Activated T-cell treated with anti-CD3 and anti-CD28 coated beads, Interleukin-2, amount 50 U/mL, for 72 hours (primary cell): ENCODE measurements around the gene KIAA0513. TPM values are rescaled to one million over a fixed set of nuclear protein-coding genes. Genes with fewer than 3 reads are reported as not detected.

Experiments
- ATAC-seq, 2 donors: fragments of 150-1000 bp; cut with Tn5 transposase; replicated peaks in 1 of 2; 2 replicates each; pipeline ENCODE4 v1.10.0; 2021; ENCODE audit warnings: moderate library complexity in 2 of 2, mild to moderate bottlenecking in 1 of 2
- DNase-seq, 2 donors: peaks; one replicate each; pipeline ENCODE4 v3.0.0; 2021 to 2022; ENCODE audit warnings: mixed read lengths in 1 of 2
- H3K27ac Mint-ChIP-seq: one replicate; pipeline ENCODE4 v1.8.0; 2022; ENCODE audit warnings: mild to moderate bottlenecking, moderate library complexity, mixed read lengths
- H3K27me3 Mint-ChIP-seq: one replicate; pipeline ENCODE4 v1.8.0; 2022; ENCODE audit warnings: low read depth, mixed read lengths
- H3K36me3 Mint-ChIP-seq, 2 donors: one replicate each; pipeline ENCODE4 v1.8.0; 2022; ENCODE audit warnings: mixed read lengths in 2 of 2, mild to moderate bottlenecking in 1 of 2; ENCODE audit not compliant: insufficient read depth in 2 of 2
- H3K4me1 Mint-ChIP-seq: one replicate; pipeline ENCODE4 v1.8.0; 2022; ENCODE audit warnings: low read depth, mixed read lengths
- H3K4me3 Mint-ChIP-seq, 2 donors: one replicate each; pipeline ENCODE4 v1.8.0; 2022; ENCODE audit warnings: mild to moderate bottlenecking in 2 of 2, mixed read lengths in 2 of 2, moderate library complexity in 2 of 2
- H3K9me3 Mint-ChIP-seq, 2 donors: one replicate each; pipeline ENCODE4 v1.8.0; 2022; ENCODE audit warnings: mixed read lengths in 2 of 2
- total RNA-seq, 2 donors: library from RNA; stranded (reverse); gene quantifications; one replicate each; pipeline ENCODE4 v1.2.3, GENCODE V29; 2022

The KIAA0513 gene
- total RNA-seq, 2 donors from 2014 or later: 10.6 to 14.5 TPM

GRCh38 chr16:85103114-85104079 lies 75.8 kb downstream of the KIAA0513 start:
- Mint-ChIP-seq H3K9me3 (no peaks in the 10 kb centered on the region), H3K27ac (no peak overlapping the region), H3K4me3 (no peak overlapping the region), H3K4me1 (peaks cover 43% of the 10 kb centered on the region), H3K36me3 (no peaks in the 10 kb centered on the region), H3K27me3 (no peaks in the 10 kb centered on the region)
- ATAC-seq (no peak), DNase-seq (no peak)

GRCh38 chr16:85104147-85104546 lies 76.6 kb downstream of the KIAA0513 start:
- no peak overlapping the region for H3K27ac Mint-ChIP-seq
- H3K36me3 Mint-ChIP-seq: no peaks in the 10 kb centered on the region
- H3K4me1 Mint-ChIP-seq: peaks cover 43% of the 10 kb centered on the region
- H3K4me3 Mint-ChIP-seq: no peak overlapping the region
- DNase-seq (no peak), ATAC-seq (no peak)
- H3K27me3 Mint-ChIP-seq: no peaks in the 10 kb centered on the region
- H3K9me3 Mint-ChIP-seq: no peaks in the 10 kb centered on the region

- peak overlapping the region in 1 of 2 donors; percentile 8 for H3K4me3 Mint-ChIP-seq
- peaks cover 43% of the 10 kb centered on the region for H3K4me1 Mint-ChIP-seq
- DNase-seq (peak in 1 of 2 donors; percentile 5), ATAC-seq (peak; percentile 50 to 67)
- no peaks in the 10 kb centered on the region for H3K9me3 Mint-ChIP-seq
- no peaks in the 10 kb centered on the region for H3K36me3 Mint-ChIP-seq
- no peak overlapping the region for H3K27ac Mint-ChIP-seq
- H3K27me3 Mint-ChIP-seq: no peaks in the 10 kb centered on the region
Measured at GRCh38 chr16:85104821-85105391, 77.3 kb downstream of the KIAA0513 start.

- H3K4me3 Mint-ChIP-seq: no peak overlapping the region
- DNase-seq: no peak
- no peaks in the 10 kb centered on the region for H3K9me3 Mint-ChIP-seq
- no peak for ATAC-seq
- no peaks in the 10 kb centered on the region for H3K36me3 Mint-ChIP-seq
- no peaks in the 10 kb centered on the region for H3K27me3 Mint-ChIP-seq
- H3K27ac Mint-ChIP-seq: no peak overlapping the region
- peaks cover 43% of the 10 kb centered on the region for H3K4me1 Mint-ChIP-seq
Measured at GRCh38 chr16:85105475-85105874, 77.9 kb downstream of the KIAA0513 start.

- Mint-ChIP-seq H3K4me1 (peaks cover 34% of the 10 kb centered on the region), H3K9me3 (no peaks in the 10 kb centered on the region), H3K27me3 (no peaks in the 10 kb centered on the region), H3K27ac (no peak overlapping the region), H3K36me3 (no peaks in the 10 kb centered on the region), H3K4me3 (no peak overlapping the region)
- DNase-seq (no peak), ATAC-seq (no peak)
Measured at GRCh38 chr16:85107083-85107482, 79.5 kb downstream of the KIAA0513 start.

GRCh38 chr16:85107532-85107931 lies 79.9 kb downstream of the KIAA0513 start:
- Mint-ChIP-seq H3K4me1 (peaks cover 30% of the 10 kb centered on the region), H3K36me3 (no peaks in the 10 kb centered on the region), H3K27me3 (no peaks in the 10 kb centered on the region), H3K4me3 (no peak overlapping the region), H3K27ac (no peak overlapping the region), H3K9me3 (no peaks in the 10 kb centered on the region)
- DNase-seq (no peak), ATAC-seq (no peak)

- DNase-seq: no peak
- ATAC-seq: no peak
- Mint-ChIP-seq H3K4me1 (peaks cover 14% of the 10 kb centered on the region), H3K36me3 (no peaks in the 10 kb centered on the region), H3K4me3 (no peak overlapping the region), H3K27me3 (no peaks in the 10 kb centered on the region), H3K9me3 (no peaks in the 10 kb centered on the region), H3K27ac (no peak overlapping the region)
Measured at GRCh38 chr16:85110105-85110504, 82.5 kb downstream of the KIAA0513 start.

GRCh38 chr16:85111184-85111583 lies 83.6 kb downstream of the KIAA0513 start:
- H3K4me1 Mint-ChIP-seq: peaks cover 7% of the 10 kb centered on the region
- ATAC-seq (no peak), DNase-seq (no peak)
- no peaks in the 10 kb centered on the region for H3K27me3 Mint-ChIP-seq
- no peak overlapping the region for H3K27ac Mint-ChIP-seq
- no peaks in the 10 kb centered on the region for H3K36me3 Mint-ChIP-seq
- no peak overlapping the region for H3K4me3 Mint-ChIP-seq
- no peaks in the 10 kb centered on the region for H3K9me3 Mint-ChIP-seq

GRCh38 chr16:85112364-85112763 lies 84.8 kb downstream of the KIAA0513 start, which contains the start of gene CIBAR2:
Gene CIBAR2 (minus strand): TSS chr16:85112472. CDS start chr16:85112352, 120 bp downstream.
- ATAC-seq (no peak), DNase-seq (no peak)
- H3K27ac Mint-ChIP-seq: no peak within 1 kb of the TSS
- no peaks in the 10 kb centered on the region for H3K36me3 Mint-ChIP-seq
- no peaks in the 10 kb centered on the region for H3K27me3 Mint-ChIP-seq
- no peaks in the 10 kb centered on the region for H3K9me3 Mint-ChIP-seq
- H3K4me3 Mint-ChIP-seq: no peak within 1 kb of the TSS
- peaks cover 7% of the 10 kb centered on the region for H3K4me1 Mint-ChIP-seq

GRCh38 chr16:85113168-85113733 lies 85.7 kb downstream of the KIAA0513 start:
- ATAC-seq (no peak), DNase-seq (no peak)
- Mint-ChIP-seq H3K4me1 (peaks cover 7% of the 10 kb centered on the region), H3K9me3 (no peaks in the 10 kb centered on the region), H3K27me3 (no peaks in the 10 kb centered on the region), H3K27ac (no peak overlapping the region), H3K36me3 (no peaks in the 10 kb centered on the region), H3K4me3 (no peak overlapping the region)

GRCh38 chr16:85113913-85114312 lies 86.3 kb downstream of the KIAA0513 start:
- H3K9me3 Mint-ChIP-seq: no peaks in the 10 kb centered on the region
- H3K27ac Mint-ChIP-seq: no peak overlapping the region
- peaks cover 7% of the 10 kb centered on the region for H3K4me1 Mint-ChIP-seq
- no peaks in the 10 kb centered on the region for H3K36me3 Mint-ChIP-seq
- no peak for ATAC-seq
- no peaks in the 10 kb centered on the region for H3K27me3 Mint-ChIP-seq
- no peak for DNase-seq
- no peak overlapping the region for H3K4me3 Mint-ChIP-seq

GRCh38 chr16:85114909-85115567 lies 87.4 kb downstream of the KIAA0513 start:
- H3K4me1 Mint-ChIP-seq: peaks cover 7% of the 10 kb centered on the region
- no peaks in the 10 kb centered on the region for H3K27me3 Mint-ChIP-seq
- DNase-seq: peak; percentile 88 to 90
- peak; percentile 91 for ATAC-seq
- peak overlapping the region; percentile 23 to 73 for H3K4me3 Mint-ChIP-seq
- H3K9me3 Mint-ChIP-seq: no peaks in the 10 kb centered on the region
- no peak overlapping the region for H3K27ac Mint-ChIP-seq
- no peaks in the 10 kb centered on the region for H3K36me3 Mint-ChIP-seq

- no peaks in the 10 kb centered on the region for H3K27me3 Mint-ChIP-seq
- DNase-seq (no peak), ATAC-seq (no peak)
- no peak overlapping the region for H3K27ac Mint-ChIP-seq
- no peak overlapping the region for H3K4me3 Mint-ChIP-seq
- no peaks in the 10 kb centered on the region for H3K9me3 Mint-ChIP-seq
- peaks cover 7% of the 10 kb centered on the region for H3K4me1 Mint-ChIP-seq
- H3K36me3 Mint-ChIP-seq: no peaks in the 10 kb centered on the region
Measured at GRCh38 chr16:85117418-85117817, 89.8 kb downstream of the KIAA0513 start.
